ENCODE measurements around the gene MAPK14. TPM values are rescaled to one million over a fixed set of nuclear protein-coding genes. Genes with fewer than 3 reads are reported as not detected.
A peak's percentile ranks its signal among the peaks of the same experiment; 100 is the strongest.

The MAPK14 gene
- total RNA-seq, 3 donors from 2014 or later (not counting 1 experiment from before 2014, with no cell fraction given): 68.0 to 106 (median 84.5) TPM

GRCh38 chr6:36072681-36073080, 45.1 kb downstream of the MAPK14 start:
- Mint-ChIP-seq H3K27ac (peak overlapping the region; percentile 12 to 70), H3K4me3 (no peak overlapping the region), H3K36me3 (no peaks in the 10 kb centered on the region), H3K9me3 (no peaks in the 10 kb centered on the region), H3K27me3 (ENCODE audit: low read depth in 2 of 2) (no peaks in the 10 kb centered on the region), H3K4me1 (peaks cover 57 to 59% of the 10 kb centered on the region in 2 donors)
- Histone ChIP-seq H3K9me3 (ENCODE audit: control insufficient read depth, insufficient read depth, low read length) (no peaks in the 10 kb centered on the region), H3K36me3 (ENCODE audit: control insufficient read depth, insufficient read depth, low read length) (peaks cover 26% of the 10 kb centered on the region), H3K4me3 (ENCODE audit: low read length) (no peak overlapping the region), H3K4me1 (ENCODE audit: control insufficient read depth, insufficient read depth, low read length) (no peaks in the 10 kb centered on the region), H3K27me3 (ENCODE audit: control insufficient read depth, insufficient read depth, low read length) (no peaks in the 10 kb centered on the region), H3K27ac (ENCODE audit: low read length) (no peak overlapping the region)
- intact Hi-C loops (cut with micrococcal nuclease): no loop called here
- DNase-seq (no peak), ATAC-seq (peak in 1 of 3 donors; percentile 48)
- 100% methylated on average over 1 of the region's 4 CpGs for WGBS (ENCODE audit: insufficient coverage)
- TF ChIP-seq, protein P1, sequence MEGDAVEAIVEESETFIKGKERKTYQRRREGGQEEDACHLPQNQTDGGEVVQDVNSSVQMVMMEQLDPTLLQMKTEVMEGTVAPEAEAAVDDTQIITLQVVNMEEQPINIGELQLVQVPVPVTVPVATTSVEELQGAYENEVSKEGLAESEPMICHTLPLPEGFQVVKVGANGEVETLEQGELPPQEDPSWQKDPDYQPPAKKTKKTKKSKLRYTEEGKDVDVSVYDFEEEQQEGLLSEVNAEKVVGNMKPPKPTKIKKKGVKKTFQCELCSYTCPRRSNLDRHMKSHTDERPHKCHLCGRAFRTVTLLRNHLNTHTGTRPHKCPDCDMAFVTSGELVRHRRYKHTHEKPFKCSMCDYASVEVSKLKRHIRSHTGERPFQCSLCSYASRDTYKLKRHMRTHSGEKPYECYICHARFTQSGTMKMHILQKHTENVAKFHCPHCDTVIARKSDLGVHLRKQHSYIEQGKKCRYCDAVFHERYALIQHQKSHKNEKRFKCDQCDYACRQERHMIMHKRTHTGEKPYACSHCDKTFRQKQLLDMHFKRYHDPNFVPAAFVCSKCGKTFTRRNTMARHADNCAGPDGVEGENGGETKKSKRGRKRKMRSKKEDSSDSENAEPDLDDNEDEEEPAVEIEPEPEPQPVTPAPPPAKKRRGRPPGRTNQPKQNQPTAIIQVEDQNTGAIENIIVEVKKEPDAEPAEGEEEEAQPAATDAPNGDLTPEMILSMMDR (IDR thresholded peaks at IDR 0.05): no peak

GRCh38 chr6:36073587-36073986, 46.0 kb downstream of the MAPK14 start:
- Histone ChIP-seq H3K4me3 (ENCODE audit: low read length) (no peak overlapping the region), H3K9me3 (ENCODE audit: control insufficient read depth, insufficient read depth, low read length) (no peaks in the 10 kb centered on the region), H3K27ac (ENCODE audit: low read length) (no peak overlapping the region), H3K27me3 (ENCODE audit: control insufficient read depth, insufficient read depth, low read length) (no peaks in the 10 kb centered on the region), H3K4me1 (ENCODE audit: control insufficient read depth, insufficient read depth, low read length) (no peaks in the 10 kb centered on the region), H3K36me3 (ENCODE audit: control insufficient read depth, insufficient read depth, low read length) (peaks cover 35% of the 10 kb centered on the region)
- DNase-seq (no peak), ATAC-seq (no peak)
- Mint-ChIP-seq H3K27ac (peak overlapping the region; percentile 12 to 39), H3K27me3 (ENCODE audit: low read depth in 2 of 2) (no peaks in the 10 kb centered on the region), H3K9me3 (no peaks in the 10 kb centered on the region), H3K36me3 (no peaks in the 10 kb centered on the region), H3K4me3 (no peak overlapping the region), H3K4me1 (peaks cover 48 to 50% of the 10 kb centered on the region in 2 donors)
- intact Hi-C loops (cut with micrococcal nuclease): no loop called here
- TF ChIP-seq, protein P1 (IDR thresholded peaks at IDR 0.05): no peak

DNA sequence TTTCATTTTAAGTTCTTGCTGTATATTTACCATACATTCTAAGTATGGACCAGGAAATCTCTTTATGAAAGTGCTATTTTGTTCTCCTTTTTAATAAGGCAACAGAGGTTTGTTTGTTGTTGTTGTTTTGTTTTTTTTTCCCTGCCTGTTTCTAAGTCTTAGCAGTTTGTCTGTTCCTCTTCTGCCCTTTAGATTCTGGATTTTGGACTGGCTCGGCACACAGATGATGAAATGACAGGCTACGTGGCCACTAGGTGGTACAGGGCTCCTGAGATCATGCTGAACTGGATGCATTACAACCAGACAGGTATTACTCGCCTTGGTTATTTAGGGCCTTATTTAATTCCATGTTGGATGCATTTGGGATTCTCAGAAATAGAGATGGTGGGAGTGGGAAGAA, 48.0 kb downstream of the MAPK14 start:
- 60% methylated on average over 3 of the region's 3 CpGs for WGBS (ENCODE audit: insufficient coverage)
- DNase-seq: peak in 1 of 2 donors; percentile 56
- no peak overlapping the region for H3K27ac ChIP-seq (ENCODE audit: low read length)
- H3K9me3 ChIP-seq (ENCODE audit: control insufficient read depth, insufficient read depth, low read length): no peaks in the 10 kb centered on the region
- Mint-ChIP-seq H3K9me3 (no peaks in the 10 kb centered on the region), H3K4me1 (peaks cover 35 to 40% of the 10 kb centered on the region in 2 donors), H3K27ac (peak overlapping the region; percentile 9 to 75), H3K36me3 (peaks cover 8% of the 10 kb centered on the region), H3K27me3 (ENCODE audit: low read depth in 2 of 2) (no peaks in the 10 kb centered on the region), H3K4me3 (no peak overlapping the region)
- no peaks in the 10 kb centered on the region for H3K4me1 ChIP-seq (ENCODE audit: control insufficient read depth, insufficient read depth, low read length)
- peak in 2 of 3 donors; percentile 55 to 56 for ATAC-seq
- intact Hi-C loops (cut with micrococcal nuclease): loop anchor here (5.0 kb wide), 1 partner anchor 38 kb away; no protein-coding TSS in a partner anchor
- peaks cover 46% of the 10 kb centered on the region for H3K36me3 ChIP-seq (ENCODE audit: control insufficient read depth, insufficient read depth, low read length)
- no peaks in the 10 kb centered on the region for H3K27me3 ChIP-seq (ENCODE audit: control insufficient read depth, insufficient read depth, low read length)
- TF ChIP-seq, protein P1 (IDR thresholded peaks at IDR 0.05): peak; percentile 29
- no peak overlapping the region for H3K4me3 ChIP-seq (ENCODE audit: low read length)

Data from natural killer cell (primary cell).